H1 (cell line): ENCODE data around the gene LTN1. TPM values are rescaled to one million over a fixed set of nuclear protein-coding genes. Genes with fewer than 3 reads are reported as not detected.

Source experiments
- CTCF ChIA-PET: fragments of 300-600 bp; sonication (Branson Sonifier 250); formaldehyde crosslinking; loops from one replicate; lab custom pipeline; 2021; ENCODE audit not compliant: partially characterized antibody; lab: Charles Lee
- POLR2A ChIA-PET: fragments of 300-600 bp; sonication (Branson Sonifier 250); formaldehyde crosslinking; loops from one replicate; lab custom pipeline; 2021; ENCODE audit warnings: inconsistent platforms; ENCODE audit not compliant: partially characterized antibody; lab: Charles Lee
- DNase-seq, 2 experiments: peaks; one replicate each; pipeline versions ENCODE4 v3.0.0 to v3.0.0-alpha.2; 2010 to 2022; ENCODE audit warnings: low spot score in 2 of 2, low read depth in 1 of 2, mixed read lengths in 1 of 2
- FAIRE-seq: peaks from 2 replicates; lab custom pipeline; 2011; peaks lifted over from hg19 to GRCh38; lab: Jason Lieb, UNC
- H2AFZ ChIP-seq: 2 replicates; pipeline ENCODE4 v1.8.1; 2012; ENCODE audit warnings: low read length, inconsistent platforms
- H2AK5ac ChIP-seq: 2 replicates; pipeline ENCODE4 v1.6.1; 2013; ENCODE audit warnings: low read depth, low read length
- H2BK120ac ChIP-seq: replicated peaks from 2 replicates; pipeline ENCODE3; 2013; ENCODE audit warnings: low read depth, low read length, inconsistent platforms
- H2BK12ac ChIP-seq: 2 replicates; pipeline ENCODE4 v1.6.1; 2013; ENCODE audit warnings: low read depth, low read length
- H2BK15ac ChIP-seq: 2 replicates; pipeline ENCODE4 v1.6.1; 2013; ENCODE audit warnings: low read length
- H2BK20ac ChIP-seq: 2 replicates; pipeline ENCODE4 v1.6.1; 2013; ENCODE audit warnings: low read length
- H2BK5ac ChIP-seq: 2 replicates; pipeline ENCODE4 v1.6.1; 2013; ENCODE audit warnings: low read depth, low read length
- H3K14ac ChIP-seq: 2 replicates; pipeline ENCODE4 v1.6.1; 2013; ENCODE audit warnings: inconsistent platforms; ENCODE audit not compliant: insufficient read length
- H3K18ac ChIP-seq: 2 replicates; pipeline ENCODE4 v1.6.1; 2013; ENCODE audit warnings: low read length; ENCODE audit errors: extremely low read depth
- H3K23ac ChIP-seq: 2 replicates; pipeline ENCODE4 v1.6.1; 2013; ENCODE audit warnings: inconsistent platforms; ENCODE audit not compliant: insufficient read length
- H3K23me2 ChIP-seq: 2 replicates; pipeline ENCODE4 v1.6.1; 2013; ENCODE audit warnings: low read depth, low read length
- H3K27ac ChIP-seq: 2 replicates; pipeline ENCODE4 v1.6.1; 2011; ENCODE audit warnings: low read depth, low read length, inconsistent platforms
- H3K27me3 ChIP-seq, 4 experiments: replicated peaks in 1 of 4; 1 replicate in 1 of 4; 2 replicates in 3 of 4; pipeline versions ENCODE4 v1.6.1 to v1.8.1; 2011 to 2013; ENCODE audit warnings: low read length in 3 of 4, mild to moderate bottlenecking in 3 of 4, inconsistent platforms in 2 of 4, mixed read lengths in 2 of 4, moderate library complexity in 1 of 4; ENCODE audit not compliant: control insufficient read depth in 3 of 4, insufficient read depth in 3 of 4; ENCODE audit errors: extremely low read depth in 1 of 4
- H3K36me3 ChIP-seq, 4 experiments: 2 replicates each; pipeline versions ENCODE4 v1.6.1 to v1.8.1; 2011 to 2013; ENCODE audit warnings: mild to moderate bottlenecking in 4 of 4, low read length in 3 of 4, moderate library complexity in 2 of 4, control low read depth in 1 of 4, inconsistent platforms in 1 of 4; ENCODE audit not compliant: insufficient read depth in 4 of 4, control insufficient read depth in 2 of 4
- H3K4ac ChIP-seq: replicated peaks from 2 replicates; pipeline ENCODE3; 2013; ENCODE audit warnings: low read length, low read depth, mixed read lengths, inconsistent platforms; ENCODE audit not compliant: insufficient read length
- H3K4me1 ChIP-seq, 4 experiments: replicated peaks in 1 of 4; 1 replicate in 1 of 4; 2 replicates in 3 of 4; pipeline versions ENCODE4 v1.6.1 to v1.8.1; 2011 to 2013; ENCODE audit warnings: low read length in 3 of 4, inconsistent platforms in 2 of 4, mixed read lengths in 1 of 4; ENCODE audit not compliant: insufficient read depth in 4 of 4, control insufficient read depth in 3 of 4
- H3K4me2 ChIP-seq, 2 experiments: 2 replicates each; pipeline versions ENCODE4 v1.6.1 to v1.8.1; 2011 to 2013; ENCODE audit warnings: low read depth in 2 of 2, low read length in 2 of 2, control low read depth in 1 of 2, inconsistent platforms in 1 of 2, mild to moderate bottlenecking in 1 of 2; ENCODE audit not compliant: insufficient read depth in 1 of 2
- H3K4me3 ChIP-seq, 4 experiments: fragments of 200-600, 300-600 bp in 1 of 4; sonication (generic), shearing (Covaris generic), sonication (Bioruptor Twin) in 1 of 4; 2 replicates each; pipeline versions ENCODE4 v1.5.1 to v1.8.1; 2011 to 2016; ENCODE audit warnings: low read length in 4 of 4, low read depth in 3 of 4, control low read depth in 2 of 4, inconsistent platforms in 2 of 4, mild to moderate bottlenecking in 2 of 4, mixed read lengths in 1 of 4, moderate library complexity in 1 of 4; ENCODE audit not compliant: insufficient read depth in 2 of 4; ENCODE audit errors: extremely low read depth in 1 of 4
- H3K56ac ChIP-seq: replicated peaks from 2 replicates; pipeline ENCODE3; 2013; ENCODE audit warnings: low read depth, mild to moderate bottlenecking, mixed read lengths, low read length, inconsistent platforms; ENCODE audit not compliant: insufficient read length
- H3K79me1 ChIP-seq: 2 replicates; pipeline ENCODE4 v1.6.1; 2013; ENCODE audit warnings: low read depth, low read length, control low read depth
- H3K79me2 ChIP-seq, 2 experiments: 2 replicates each; pipeline versions ENCODE4 v1.6.1 to v1.8.1; 2012 to 2013; ENCODE audit warnings: low read length in 2 of 2, mild to moderate bottlenecking in 2 of 2, inconsistent platforms in 1 of 2; ENCODE audit not compliant: insufficient read depth in 2 of 2, control insufficient read depth in 1 of 2
- H3K9ac ChIP-seq, 4 experiments: replicated peaks in 1 of 4; 1 replicate in 1 of 4; 2 replicates in 3 of 4; pipeline versions ENCODE4 v1.6.1 to v1.8.1; 2011 to 2013; ENCODE audit warnings: low read depth in 3 of 4, low read length in 3 of 4, control low read depth in 2 of 4, mild to moderate bottlenecking in 2 of 4, moderate library complexity in 2 of 4, inconsistent platforms in 1 of 4; ENCODE audit errors: extremely low read depth in 1 of 4
- H3K9me3 ChIP-seq, 2 experiments: 2 replicates each; pipeline versions ENCODE4 v1.6.1 to v1.8.1; 2012 to 2013; ENCODE audit warnings: mild to moderate bottlenecking in 2 of 2, moderate library complexity in 2 of 2, control low read depth in 1 of 2, inconsistent platforms in 1 of 2, low read depth in 1 of 2, low read length in 1 of 2, mixed read lengths in 1 of 2; ENCODE audit not compliant: insufficient read depth in 2 of 2
- H4K20me1 ChIP-seq, 2 experiments: replicated peaks in 1 of 2; 2 replicates each; pipeline versions ENCODE3 to v1.8.1; 2011 to 2013; ENCODE audit warnings: inconsistent platforms in 2 of 2, low read length in 2 of 2, mild to moderate bottlenecking in 1 of 2; ENCODE audit not compliant: insufficient read depth in 2 of 2, control insufficient read depth in 1 of 2
- H4K5ac ChIP-seq: 2 replicates; pipeline ENCODE4 v1.6.1; 2013; ENCODE audit warnings: low read length, low read depth, mixed read lengths, inconsistent platforms; ENCODE audit not compliant: insufficient read length
- H4K8ac ChIP-seq: 2 replicates; pipeline ENCODE4 v1.8.0; 2013; ENCODE audit warnings: mild to moderate bottlenecking, moderate library complexity, low read length, inconsistent platforms; ENCODE audit not compliant: insufficient read depth; ENCODE audit errors: extremely low read depth
- H4K91ac ChIP-seq: replicated peaks from 2 replicates; pipeline ENCODE3; 2013; ENCODE audit warnings: low read length, mixed read lengths, inconsistent platforms; ENCODE audit not compliant: insufficient read length
- POLR2AphosphoS5 ChIP-seq: IDR thresholded peaks from 2 replicates; pipeline ENCODE4 v1.6.1; 2011; ENCODE audit warnings: low read depth, low read length
- RAD21 ChIP-seq, 2 experiments: IDR thresholded peaks in 1 of 2; conservative IDR thresholded peaks in 1 of 2; 2 replicates each; pipeline ENCODE4 v1.6.1; 2011; ENCODE audit warnings: low read depth in 2 of 2, low read length in 2 of 2, improper control_type of control experiment in 1 of 2, inconsistent platforms in 1 of 2, mild to moderate bottlenecking in 1 of 2, moderate library complexity in 1 of 2
- WGBS, 2 experiments: shearing (Covaris generic) in 1 of 2; methylation state at CpG; one replicate each; pipeline versions ENCODE4 v1.1.6 to v1.1.7; 2013 to 2015; ENCODE audit warnings: low lambda C conversion rate in 2 of 2, mixed read lengths in 2 of 2, inconsistent platforms in 1 of 2, low coverage in 1 of 2, missing lambda C conversion rate in 1 of 2; ENCODE audit not compliant: insufficient replicate concordance in 2 of 2, insufficient coverage in 1 of 2, insufficient read length in 1 of 2; ENCODE audit errors: extremely low coverage in 1 of 2, missing lambda C conversion rate in 1 of 2; 5-methylcytosine and 5-hydroxymethylcytosine counted together
- polyA plus RNA-seq, 7 experiments: library from polyadenylated mRNA; depleted of rRNA in 3 of 7; stranded (reverse) in 5 of 7; unstranded in 2 of 7; fragments of >200 nt in 5 of 7; fragments of 200-250 nt in 2 of 7; gene quantifications; 1 replicate in 5 of 7; 2 replicates in 1 of 7; 4 replicates in 1 of 7; pipeline versions ENCODE4 v1.2.1 to v1.2.3, GENCODE V29; 2011 to 2013; ENCODE audit warnings: missing spikeins in 2 of 7, mixed read lengths in 2 of 7
- total RNA-seq: library from RNA; stranded (reverse); fragmentation: NEBNext Ultra II Directional; extraction: Animal tissue kit (Norgen Biotek cat#: 25700); gene quantifications from 2 replicates; pipeline ENCODE4 v1.2.1, GENCODE V29; 2021
- TF ChIP-seq, protein P1 (sequence below): IDR thresholded peaks from 2 replicates; pipeline ENCODE4 v1.6.1; 2012; ENCODE audit warnings: inconsistent platforms

LTN1 gene
- total and polyA plus RNA-seq, 2 of the 8 experiments (the other 6 are each of a cell fraction or from before 2014, with no cell fraction given): 3.2 to 23.5 TPM

- H3K79me1 ChIP-seq: no peaks in the 10 kb centered on the region
- no peak overlapping the region for H2BK12ac ChIP-seq
- no peak overlapping the region for H2BK15ac ChIP-seq
- ChIA-PET POLR2A (no interaction called here), CTCF (interaction anchor here (0.6 kb wide), 1 partner anchor 11 kb away, joined by 3 read pairs; no protein-coding TSS in a partner anchor)
- no peak overlapping the region for H4K5ac ChIP-seq
- no peak overlapping the region for H3K56ac ChIP-seq
- DNase-seq (no peak), FAIRE-seq (no peak)
- no peak overlapping the region for H3K9ac ChIP-seq
- H2BK5ac ChIP-seq: no peak overlapping the region
- WGBS, 2 experiments: 82% methylated on average over 1 of the region's 1 CpG; no CpG with 5 or more reads in 1 of the 2 experiments
- no peak overlapping the region for H4K91ac ChIP-seq
- no peak overlapping the region for H3K4me2 ChIP-seq
- no peaks in the 10 kb centered on the region for H3K23me2 ChIP-seq
- no peaks in the 10 kb centered on the region for H3K79me2 ChIP-seq
- no peak overlapping the region for H3K27ac ChIP-seq
- H2BK20ac ChIP-seq: no peak overlapping the region
- no peak overlapping the region for H3K4ac ChIP-seq
- H3K18ac ChIP-seq: no peak overlapping the region
- H2AK5ac ChIP-seq: no peak overlapping the region
- H4K20me1 ChIP-seq: no peaks in the 10 kb centered on the region
- H3K23ac ChIP-seq: no peak overlapping the region
- H3K14ac ChIP-seq: no peak overlapping the region
- no peak overlapping the region for H2AFZ ChIP-seq
- H3K27me3 ChIP-seq: no peaks in the 10 kb centered on the region
- H3K9me3 ChIP-seq: no peaks in the 10 kb centered on the region
- H3K4me1 ChIP-seq: peaks cover 1 to 6% (median 2%) of the 10 kb centered on the region in 4 experiments; a peak in 4 of 7 replicates
- H4K8ac ChIP-seq: no peak overlapping the region
- H2BK120ac ChIP-seq: no peak overlapping the region
- H3K4me3 ChIP-seq: no peak overlapping the region
- H3K36me3 ChIP-seq: peaks cover 0 to 9% (median under 1%) of the 10 kb centered on the region in 4 experiments; a peak in 1 of 8 replicates
- TF ChIP-seq POLR2AphosphoS5: no peak
- TF ChIP-seq, protein P1, sequence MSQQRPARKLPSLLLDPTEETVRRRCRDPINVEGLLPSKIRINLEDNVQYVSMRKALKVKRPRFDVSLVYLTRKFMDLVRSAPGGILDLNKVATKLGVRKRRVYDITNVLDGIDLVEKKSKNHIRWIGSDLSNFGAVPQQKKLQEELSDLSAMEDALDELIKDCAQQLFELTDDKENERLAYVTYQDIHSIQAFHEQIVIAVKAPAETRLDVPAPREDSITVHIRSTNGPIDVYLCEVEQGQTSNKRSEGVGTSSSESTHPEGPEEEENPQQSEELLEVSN: no peak
- TF ChIP-seq RAD21 (IDR thresholded peaks at IDR 0.05 in 1 of 2, conservative IDR thresholded peaks at IDR 0.05 in 1 of 2; ENCODE audit: low read depth in 2 of 2, low read length in 2 of 2): no peak
These were observed 65.5 kb downstream of the LTN1 start for GRCh38 chr21:28927130-28927529.
